Measurements from ENCODE around the gene CFDP1.

Gene CFDP1

GRCh38 chr16:75406943-75407342 is 26.4 kb downstream of the CFDP1 start:
- ChIA-PET CTCF (interaction anchor here (1.4 kb wide), 1 partner anchor 173 kb away, joined by 5 read pairs; no protein-coding TSS in a partner anchor), POLR2A (ENCODE audit: low non-redundant PET) (no interaction called here)
- H3K27ac ChIP-seq: no peak overlapping the region
- no peak for TF ChIP-seq CTCF (conservative IDR thresholded peaks at IDR 0.05; ENCODE audit: low read depth)
- no peak for DNase-seq (ENCODE audit: low spot score)

- H3K27ac ChIP-seq: no peak overlapping the region
- CTCF ChIA-PET: interaction anchor here (0.6 to 3.3 kb wide), 4 partner anchors 169 to 712 kb away, joined by 3 to 15 read pairs (median 3); no protein-coding TSS in a partner anchor
- DNase-seq (ENCODE audit: low spot score): no peak
- peak; percentile 75 for TF ChIP-seq CTCF (conservative IDR thresholded peaks at IDR 0.05; ENCODE audit: low read depth)
- POLR2A ChIA-PET (ENCODE audit: low non-redundant PET): no interaction called here
Observed at GRCh38 chr16:75402821-75403475, 30.4 kb downstream of the CFDP1 start.

DNA sequence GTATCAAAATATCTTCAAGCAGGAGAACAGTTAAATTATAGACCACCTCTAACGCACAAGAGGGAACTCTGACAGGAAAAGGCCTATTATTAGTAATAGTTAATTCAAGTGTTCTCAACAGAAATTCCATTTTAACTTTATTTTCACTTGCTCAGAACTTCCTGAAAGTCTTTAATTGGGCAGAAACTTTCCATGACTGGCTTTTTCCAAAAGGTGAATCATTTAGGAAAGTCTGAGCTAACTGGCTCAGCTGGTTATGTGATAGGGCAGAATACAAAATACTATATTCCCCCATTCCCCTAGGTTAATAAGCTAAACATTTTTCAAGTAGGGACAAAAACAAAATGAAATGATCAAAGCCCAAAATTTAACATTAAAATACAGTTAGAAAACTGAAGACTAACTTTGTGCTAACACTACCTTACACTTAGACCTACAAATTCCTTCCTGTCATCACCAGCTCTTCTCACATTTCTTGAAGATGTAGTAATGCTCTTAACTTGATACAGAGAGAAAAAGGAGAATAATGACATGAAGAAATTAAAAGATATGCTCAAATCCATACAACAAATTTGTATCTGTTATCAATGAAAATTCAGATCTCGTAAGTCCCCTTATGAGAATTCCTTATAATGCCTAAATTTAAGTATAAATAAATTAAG is 31.0 kb downstream of the CFDP1 start:
- CTCF ChIA-PET: interaction anchor here (0.6 to 3.3 kb wide), 4 partner anchors 54 to 203 kb away, joined by 3 to 15 read pairs (median 3); no protein-coding TSS in a partner anchor
- H3K27ac ChIP-seq: no peak overlapping the region
- no peak for DNase-seq (ENCODE audit: low spot score)
- POLR2A ChIA-PET (ENCODE audit: low non-redundant PET): no interaction called here
- TF ChIP-seq CTCF (conservative IDR thresholded peaks at IDR 0.05; ENCODE audit: low read depth): no peak

DNA sequence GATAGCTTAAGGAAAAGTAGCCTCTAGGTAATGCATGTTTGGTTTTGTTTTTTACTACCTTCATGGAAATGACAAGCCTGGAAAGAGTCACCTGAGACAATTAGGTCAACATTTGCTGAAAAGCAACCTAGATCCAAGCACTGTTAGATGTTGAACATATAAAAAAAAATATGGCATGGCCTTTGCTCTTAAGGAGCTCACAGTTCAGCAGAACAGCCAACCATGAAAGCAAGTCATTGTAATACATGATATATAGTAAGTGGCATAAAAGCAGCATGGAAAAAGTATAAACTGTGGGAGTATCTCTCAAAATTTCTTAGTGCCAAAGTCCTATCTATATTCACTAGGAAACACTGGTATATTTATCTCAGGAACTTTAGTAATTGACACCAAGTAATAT is 31.6 kb downstream of the CFDP1 start:
- H3K27ac ChIP-seq: no peak overlapping the region
- ChIA-PET POLR2A (ENCODE audit: low non-redundant PET) (no interaction called here), CTCF (interaction anchor here (0.6 to 3.3 kb wide), 4 partner anchors 54 to 202 kb away, joined by 3 to 15 read pairs (median 3); no protein-coding TSS in a partner anchor)
- no peak for TF ChIP-seq CTCF (conservative IDR thresholded peaks at IDR 0.05; ENCODE audit: low read depth)
- no peak for DNase-seq (ENCODE audit: low spot score)

- CTCF ChIA-PET: interaction anchor here (0.6 to 2.2 kb wide), 2 partner anchors 80 to 199 kb away, joined by 3 to 7 read pairs; no protein-coding TSS in a partner anchor
- no peak for TF ChIP-seq CTCF (conservative IDR thresholded peaks at IDR 0.05; ENCODE audit: low read depth)
- no peak for DNase-seq (ENCODE audit: low spot score)
- no peak overlapping the region for H3K27ac ChIP-seq
- POLR2A ChIA-PET (ENCODE audit: low non-redundant PET): interaction anchor here (0.7 kb wide), 1 partner anchor 486 kb away, joined by 5 read pairs; no protein-coding TSS in a partner anchor
Observed at GRCh38 chr16:75398333-75398732, 35.0 kb downstream of the CFDP1 start.

GRCh38 chr16:75394941-75395340 is 38.4 kb downstream of the CFDP1 start:
- no peak overlapping the region for H3K27ac ChIP-seq
- TF ChIP-seq CTCF (conservative IDR thresholded peaks at IDR 0.05; ENCODE audit: low read depth): no peak
- POLR2A ChIA-PET (ENCODE audit: low non-redundant PET): no interaction called here
- no peak for DNase-seq (ENCODE audit: low spot score)
- CTCF ChIA-PET: interaction anchor here (0.6 to 0.7 kb wide), 2 partner anchors 16 to 501 kb away, joined by 5 to 9 read pairs; no protein-coding TSS in a partner anchor
